Endodermal cell (in vitro differentiated cells): ENCODE data around the gene DFFB. TPM values are rescaled to one million over a fixed set of nuclear protein-coding genes. Genes with fewer than 3 reads are reported as not detected.

ENCODE experiments used
- DNase-seq: peaks from one replicate; pipeline ENCODE4 v3.0.0-alpha.2; 2017
- H3K27ac ChIP-seq: 2 replicates; pipeline ENCODE4 v1.5.1; 2013; ENCODE audit warnings: mild to moderate bottlenecking, low read depth, low read length, moderate library complexity
- H3K27me3 ChIP-seq: 2 replicates; pipeline ENCODE4 v1.6.1; 2013; ENCODE audit warnings: mild to moderate bottlenecking, low read length, moderate library complexity; ENCODE audit not compliant: insufficient read depth, control insufficient read depth, poor library complexity, severe bottlenecking
- H3K36me3 ChIP-seq: 2 replicates; pipeline ENCODE4 v1.7.0; 2013; ENCODE audit warnings: mild to moderate bottlenecking, low read length, moderate library complexity; ENCODE audit not compliant: control insufficient read depth, insufficient read depth
- H3K4me1 ChIP-seq: one replicate; pipeline ENCODE4 v1.7.0; 2013; ENCODE audit warnings: low read length; ENCODE audit not compliant: control insufficient read depth, insufficient read depth
- H3K4me3 ChIP-seq: 2 replicates; pipeline ENCODE4 v1.5.1; 2013; ENCODE audit warnings: mild to moderate bottlenecking, low read length, moderate library complexity
- H3K9ac ChIP-seq: 2 replicates; pipeline ENCODE4 v1.6.1; 2013; ENCODE audit warnings: mild to moderate bottlenecking, low read length, moderate library complexity; ENCODE audit not compliant: poor library complexity, severe bottlenecking; ENCODE audit errors: extremely low read depth
- H3K9me3 ChIP-seq: 2 replicates; pipeline ENCODE4 v1.6.1; 2013; ENCODE audit warnings: mild to moderate bottlenecking, low read length, moderate library complexity; ENCODE audit not compliant: control insufficient read depth
- H3K27ac Mint-ChIP-seq: 2 replicates; pipeline ENCODE4 v1.8.0; 2020; ENCODE audit warnings: mixed read lengths
- H3K27me3 Mint-ChIP-seq: 2 replicates; pipeline ENCODE4 v1.8.0; 2021; ENCODE audit warnings: mild to moderate bottlenecking, mixed read lengths; ENCODE audit not compliant: insufficient read depth
- H3K36me3 Mint-ChIP-seq: 2 replicates; pipeline ENCODE4 v1.8.0; 2020; ENCODE audit warnings: low read depth, mixed read lengths
- H3K4me1 Mint-ChIP-seq: 2 replicates; pipeline ENCODE4 v1.8.0; 2020; ENCODE audit warnings: mixed read lengths
- H3K4me3 Mint-ChIP-seq: 2 replicates; pipeline ENCODE4 v1.8.0; 2020; ENCODE audit warnings: mild to moderate bottlenecking, moderate library complexity, mixed read lengths
- H3K9me3 Mint-ChIP-seq: 2 replicates; pipeline ENCODE4 v1.8.0; 2020; ENCODE audit warnings: mild to moderate bottlenecking, mixed read lengths
- WGBS, 2 experiments: methylation state at CpG; one replicate each; pipeline versions ENCODE4 v1.1.5 to v1.1.7; 2013; ENCODE audit warnings: missing lambda C conversion rate in 2 of 2, mixed read lengths in 1 of 2; ENCODE audit not compliant: insufficient coverage in 1 of 2, insufficient read length in 1 of 2; 5-methylcytosine and 5-hydroxymethylcytosine counted together
- total RNA-seq, 2 donors: library from RNA; stranded (reverse); fragmentation: NEBNext Ultra II Directional in 1 of 2; extraction: Animal tissue kit (Norgen Biotek cat#: 25700) in 1 of 2; gene quantifications; 2 replicates in 1 of 2; 3 replicates in 1 of 2; pipeline ENCODE4 v1.2.1, GENCODE V29; 2021
- TF ChIP-seq, protein P1 (sequence below): fragments of 200-600 bp; sonication (generic); conservative IDR thresholded peaks from 2 replicates; pipeline ENCODE4 v1.5.0; 2021; ENCODE audit warnings: antibody characterized with exemption, mild to moderate bottlenecking

The DFFB gene
- total RNA-seq, 2 donors from 2014 or later = 7.2 to 7.6 TPM

DNA sequence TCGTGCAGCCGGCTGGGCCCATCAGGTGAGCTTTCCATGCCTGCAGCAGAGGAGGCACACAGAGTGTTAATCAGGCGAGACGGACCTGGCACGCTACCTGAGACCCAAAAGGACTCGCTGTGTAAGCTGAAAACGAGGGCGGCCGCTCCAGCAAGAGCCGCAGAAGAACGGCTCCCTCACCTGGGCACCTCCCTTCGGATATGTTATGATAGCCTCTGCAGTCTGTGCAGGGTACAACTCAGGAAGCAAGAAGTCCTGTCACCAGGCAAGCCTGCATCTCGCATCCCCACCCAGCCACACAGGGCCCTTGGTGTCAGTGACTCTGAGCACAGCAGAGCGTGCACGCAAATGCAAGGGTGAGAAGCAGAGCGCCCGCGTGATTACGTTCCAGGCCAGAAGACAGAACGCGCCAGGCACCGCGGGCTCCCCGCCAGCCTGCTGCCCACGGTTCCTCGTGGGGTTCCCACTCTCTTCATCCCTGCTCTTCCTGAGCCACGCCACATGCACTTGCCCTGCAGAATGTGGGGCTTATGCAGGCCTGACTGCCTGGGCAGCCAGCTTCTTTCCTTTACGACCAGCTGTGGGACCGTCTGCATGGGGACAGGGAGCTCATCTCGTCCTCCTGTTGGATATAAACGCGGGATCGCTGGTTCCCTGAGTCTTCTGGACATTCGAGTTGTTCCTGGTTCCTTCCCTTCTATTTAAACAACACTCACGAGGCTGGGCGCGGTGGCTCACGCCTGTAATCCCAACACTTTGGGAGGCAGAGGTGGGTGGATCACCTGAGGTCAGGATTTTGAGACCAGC lies 40.7 kb upstream of the DFFB start:
- no peak for DNase-seq
- Histone ChIP-seq H3K27ac (no peak overlapping the region), H3K9me3 (no peaks in the 10 kb centered on the region), H3K4me3 (no peak overlapping the region), H3K36me3 (peaks cover 6% of the 10 kb centered on the region), H3K4me1 (no peaks in the 10 kb centered on the region), H3K9ac (no peak overlapping the region), H3K27me3 (no peaks in the 10 kb centered on the region)
- Mint-ChIP-seq H3K4me1 (no peaks in the 10 kb centered on the region), H3K9me3 (peaks cover under 1% of the 10 kb centered on the region), H3K27ac (no peak overlapping the region), H3K36me3 (peaks cover 37% of the 10 kb centered on the region), H3K4me3 (no peak overlapping the region), H3K27me3 (no peaks in the 10 kb centered on the region)
- 94% methylated on average over 31 to 38 of the region's 38 CpGs for WGBS, 2 experiments
- TF ChIP-seq, protein P1, sequence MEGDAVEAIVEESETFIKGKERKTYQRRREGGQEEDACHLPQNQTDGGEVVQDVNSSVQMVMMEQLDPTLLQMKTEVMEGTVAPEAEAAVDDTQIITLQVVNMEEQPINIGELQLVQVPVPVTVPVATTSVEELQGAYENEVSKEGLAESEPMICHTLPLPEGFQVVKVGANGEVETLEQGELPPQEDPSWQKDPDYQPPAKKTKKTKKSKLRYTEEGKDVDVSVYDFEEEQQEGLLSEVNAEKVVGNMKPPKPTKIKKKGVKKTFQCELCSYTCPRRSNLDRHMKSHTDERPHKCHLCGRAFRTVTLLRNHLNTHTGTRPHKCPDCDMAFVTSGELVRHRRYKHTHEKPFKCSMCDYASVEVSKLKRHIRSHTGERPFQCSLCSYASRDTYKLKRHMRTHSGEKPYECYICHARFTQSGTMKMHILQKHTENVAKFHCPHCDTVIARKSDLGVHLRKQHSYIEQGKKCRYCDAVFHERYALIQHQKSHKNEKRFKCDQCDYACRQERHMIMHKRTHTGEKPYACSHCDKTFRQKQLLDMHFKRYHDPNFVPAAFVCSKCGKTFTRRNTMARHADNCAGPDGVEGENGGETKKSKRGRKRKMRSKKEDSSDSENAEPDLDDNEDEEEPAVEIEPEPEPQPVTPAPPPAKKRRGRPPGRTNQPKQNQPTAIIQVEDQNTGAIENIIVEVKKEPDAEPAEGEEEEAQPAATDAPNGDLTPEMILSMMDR = no peak

DNA sequence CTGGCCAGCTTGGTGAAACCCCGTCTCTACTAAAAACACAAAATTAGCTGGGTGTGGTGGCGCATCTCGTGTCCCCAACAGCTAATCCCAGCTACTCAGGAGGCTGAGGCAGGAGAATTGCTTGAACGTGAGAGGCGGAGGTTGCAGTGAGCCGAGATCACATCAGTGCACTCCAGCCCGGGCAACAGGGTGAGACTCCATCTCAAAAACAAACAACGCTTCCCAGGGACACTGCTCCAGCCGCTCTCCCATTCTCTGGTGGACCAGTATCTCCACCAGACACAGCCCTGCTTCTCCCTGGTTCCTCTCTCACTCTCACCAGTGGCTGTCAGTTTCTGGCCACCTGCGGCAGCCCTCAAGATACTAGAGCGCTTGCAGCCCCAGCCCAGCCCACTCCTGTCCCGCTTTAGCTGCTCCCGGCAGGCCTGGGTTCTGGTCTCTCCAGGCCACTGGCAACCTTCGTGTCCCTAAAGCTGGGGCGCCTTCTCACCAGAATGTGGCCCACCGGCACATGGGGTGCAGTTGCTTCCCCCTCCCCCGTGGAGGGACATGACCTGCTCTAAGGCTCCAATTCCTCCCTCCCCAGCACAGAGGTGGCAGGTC lies 40.0 kb upstream of the DFFB start:
- H3K27me3 ChIP-seq = no peaks in the 10 kb centered on the region
- H3K27ac Mint-ChIP-seq = no peak overlapping the region
- H3K27me3 Mint-ChIP-seq = no peaks in the 10 kb centered on the region
- no peak overlapping the region for H3K9ac ChIP-seq
- H3K27ac ChIP-seq = no peak overlapping the region
- H3K9me3 ChIP-seq = no peaks in the 10 kb centered on the region
- TF ChIP-seq, protein P1 = no peak
- peaks cover 13% of the 10 kb centered on the region for H3K36me3 ChIP-seq
- no peaks in the 10 kb centered on the region for H3K4me1 Mint-ChIP-seq
- no peaks in the 10 kb centered on the region for H3K4me1 ChIP-seq
- peaks cover 44% of the 10 kb centered on the region for H3K36me3 Mint-ChIP-seq
- H3K4me3 Mint-ChIP-seq = no peak overlapping the region
- H3K4me3 ChIP-seq = no peak overlapping the region
- no peaks in the 10 kb centered on the region for H3K9me3 Mint-ChIP-seq
- no peak for DNase-seq
- WGBS, 2 experiments = 89 to 95% methylated on average over 8 to 17 of the region's 17 CpGs

DNA sequence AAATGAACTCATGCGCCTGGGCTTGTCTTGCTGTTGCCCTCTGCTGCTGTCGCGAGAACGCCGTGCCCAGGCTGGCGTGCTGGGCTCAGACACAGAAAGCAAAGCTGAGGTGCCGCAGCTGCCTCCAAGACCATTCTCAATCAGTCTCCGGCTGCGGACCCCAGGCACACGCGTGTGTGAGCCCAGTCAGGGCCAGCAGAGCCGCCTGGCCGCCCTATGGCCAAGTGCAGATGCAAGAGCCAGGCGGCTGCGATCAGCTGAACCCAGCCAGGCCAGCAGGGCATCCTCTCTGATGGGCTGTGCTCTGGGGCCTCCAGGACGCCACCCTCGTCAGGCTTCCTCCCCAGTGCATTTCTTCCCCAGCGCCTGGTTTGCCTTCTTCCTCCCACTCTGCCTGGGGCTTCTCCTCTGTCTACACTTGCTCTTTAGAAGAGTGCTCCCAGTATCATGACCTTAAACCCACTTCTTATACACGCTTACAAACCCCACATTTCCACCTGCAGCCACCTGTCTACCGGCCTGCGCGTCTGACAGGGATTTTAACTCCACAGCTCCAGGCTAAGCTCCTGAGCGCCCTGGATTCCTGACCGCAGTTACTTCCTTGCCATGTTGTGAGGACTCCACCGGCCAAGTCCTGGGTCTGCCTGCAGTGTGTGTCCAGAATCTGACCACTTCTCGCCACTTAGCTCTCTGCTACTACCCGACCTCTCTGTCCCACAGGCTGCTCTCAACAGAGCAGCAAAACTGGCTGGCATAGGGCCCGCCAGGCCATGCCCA lies 39.3 kb upstream of the DFFB start:
- H3K9ac ChIP-seq = no peak overlapping the region
- 93 to 95% methylated on average over 25 to 28 of the region's 28 CpGs for WGBS, 2 experiments
- H3K27me3 ChIP-seq = no peaks in the 10 kb centered on the region
- H3K4me3 ChIP-seq = no peak overlapping the region
- Mint-ChIP-seq H3K27me3 (no peaks in the 10 kb centered on the region), H3K4me3 (no peak overlapping the region), H3K4me1 (no peaks in the 10 kb centered on the region), H3K9me3 (no peaks in the 10 kb centered on the region), H3K36me3 (peaks cover 52% of the 10 kb centered on the region), H3K27ac (no peak overlapping the region)
- peaks cover 16% of the 10 kb centered on the region for H3K36me3 ChIP-seq
- DNase-seq = no peak
- no peaks in the 10 kb centered on the region for H3K4me1 ChIP-seq
- H3K27ac ChIP-seq = no peak overlapping the region
- no peaks in the 10 kb centered on the region for H3K9me3 ChIP-seq
- TF ChIP-seq, protein P1 = no peak
